Hepatocyte (in vitro differentiated cells): ENCODE results near the gene RASGRF1. TPM values are rescaled to one million over a fixed set of nuclear protein-coding genes. Genes with fewer than 3 reads are reported as not detected.

Experiments
- DNase-seq: peaks from one replicate; pipeline ENCODE4 v3.0.0-alpha.2; 2016; ENCODE audit warnings: low spot score
- H2AFZ ChIP-seq: fragments of 200-600 bp; sonication (generic); 2 replicates; pipeline ENCODE4 v1.6.0; 2016; ENCODE audit warnings: antibody characterized with exemption, mild to moderate bottlenecking
- H3K27ac ChIP-seq: fragments of 200-600 bp; sonication (generic); 2 replicates; pipeline ENCODE4 v1.5.1; 2016; ENCODE audit warnings: mild to moderate bottlenecking
- H3K27me3 ChIP-seq: fragments of 200-600 bp; sonication (generic); 2 replicates; pipeline ENCODE4 v1.6.1; 2016
- H3K36me3 ChIP-seq: fragments of 200-600 bp; sonication (generic); replicated peaks from 2 replicates; pipeline ENCODE4 v1.5.1; 2016; ENCODE audit warnings: low read depth; ENCODE audit not compliant: insufficient read depth
- H3K4me1 ChIP-seq: fragments of 200-600 bp; sonication (generic); 2 replicates; pipeline ENCODE4 v1.5.1; 2016; ENCODE audit warnings: mild to moderate bottlenecking, moderate library complexity; ENCODE audit not compliant: insufficient read depth
- H3K4me2 ChIP-seq: fragments of 200-600 bp; sonication (generic); 2 replicates; pipeline ENCODE4 v1.6.0; 2016
- H3K4me3 ChIP-seq: fragments of 200-600 bp; sonication (generic); 2 replicates; pipeline ENCODE4 v1.5.1; 2016; ENCODE audit warnings: mild to moderate bottlenecking
- H3K79me2 ChIP-seq: fragments of 200-600 bp; sonication (generic); 2 replicates; pipeline ENCODE4 v1.6.0; 2017; ENCODE audit warnings: mild to moderate bottlenecking
- H3K9me2 ChIP-seq: fragments of 200-600 bp; sonication (generic); replicated peaks from 2 replicates; pipeline ENCODE4 v1.6.0; 2017; ENCODE audit warnings: mild to moderate bottlenecking; ENCODE audit not compliant: insufficient read depth
- H3K9me3 ChIP-seq: fragments of 200-600 bp; sonication (generic); 2 replicates; pipeline ENCODE4 v1.5.1; 2016; ENCODE audit warnings: low read depth, mild to moderate bottlenecking
- H4K20me1 ChIP-seq: fragments of 200-600 bp; sonication (generic); 2 replicates; pipeline ENCODE4 v1.6.0; 2016; ENCODE audit warnings: mild to moderate bottlenecking; ENCODE audit not compliant: insufficient read depth, poor library complexity, severe bottlenecking
- EZH2 ChIP-seq: fragments of 200-600 bp; sonication (generic); IDR thresholded peaks from 2 replicates; pipeline ENCODE4 v1.6.1; 2016; ENCODE audit warnings: antibody characterized with exemption, mild to moderate bottlenecking, borderline replicate concordance
- EZH2phosphoT487 ChIP-seq: fragments of 200-600 bp; sonication (generic); IDR thresholded peaks from one replicate; pipeline ENCODE4 v1.6.1; 2018; ENCODE audit warnings: antibody characterized with exemption, mild to moderate bottlenecking, low read depth, moderate library complexity; ENCODE audit not compliant: unreplicated experiment, severe bottlenecking
- WGBS: methylation state at CpG from one replicate; pipeline ENCODE4 v1.1.6; 2016; ENCODE audit warnings: low lambda C conversion rate; ENCODE audit errors: missing lambda C conversion rate; 5-methylcytosine and 5-hydroxymethylcytosine counted together
- polyA plus RNA-seq: library from polyadenylated mRNA; unstranded; fragments of >200 nt; fragmentation: Nextera tagmentation; extraction: Ambion mirVana; gene quantifications from 2 replicates; pipeline ENCODE4 v1.2.1, GENCODE V29; 2016
- total RNA-seq: library from RNA; depleted of rRNA; stranded (reverse); fragments of >200 nt; gene quantifications from 2 replicates; pipeline ENCODE4 v1.2.3, GENCODE V29; 2014
- TF ChIP-seq, protein P1 (sequence below): fragments of 200-600 bp; sonication (generic); IDR thresholded peaks from 2 replicates; pipeline ENCODE4 v1.5.1; 2016; ENCODE audit warnings: antibody characterized with exemption, mild to moderate bottlenecking; ENCODE audit not compliant: poor library complexity

RASGRF1 gene
- total and polyA plus RNA-seq, 2 experiments from 2014 or later, result 0.52 to 1.5 TPM

DNA sequence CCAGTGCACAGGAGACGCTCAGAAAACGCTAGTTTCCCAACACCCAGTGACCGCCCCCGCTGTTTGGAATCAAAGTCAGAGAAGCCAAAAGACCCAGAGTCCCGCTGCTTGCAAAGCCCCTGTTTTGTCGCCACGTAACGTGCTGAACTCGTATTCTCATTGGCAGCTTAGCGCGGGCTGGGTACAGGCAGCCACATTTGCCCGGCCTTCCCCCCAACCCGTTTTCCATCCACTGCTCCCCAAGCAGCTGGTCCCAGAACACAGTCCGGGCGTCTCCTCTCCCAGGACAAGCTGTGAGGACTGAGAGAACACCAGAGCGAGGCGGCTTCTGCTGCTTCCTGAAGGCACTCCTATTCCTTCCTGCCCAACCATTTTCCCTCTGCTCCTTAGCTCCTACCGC is 54.8 kb downstream of the RASGRF1 start:
- Histone ChIP-seq H3K9me3 (no peaks in the 10 kb centered on the region), H4K20me1 (no peaks in the 10 kb centered on the region), H3K4me2 (no peak overlapping the region), H3K9me2 (no peaks in the 10 kb centered on the region), H3K4me1 (no peaks in the 10 kb centered on the region), H3K79me2 (no peaks in the 10 kb centered on the region), H3K27me3 (no peaks in the 10 kb centered on the region), H3K36me3 (no peaks in the 10 kb centered on the region), H2AFZ (no peak overlapping the region), H3K27ac (no peak overlapping the region), H3K4me3 (no peak overlapping the region)
- 86% methylated on average over 18 of the region's 18 CpGs for WGBS
- TF ChIP-seq EZH2phosphoT487 (no peak), EZH2 (no peak)
- TF ChIP-seq, protein P1, sequence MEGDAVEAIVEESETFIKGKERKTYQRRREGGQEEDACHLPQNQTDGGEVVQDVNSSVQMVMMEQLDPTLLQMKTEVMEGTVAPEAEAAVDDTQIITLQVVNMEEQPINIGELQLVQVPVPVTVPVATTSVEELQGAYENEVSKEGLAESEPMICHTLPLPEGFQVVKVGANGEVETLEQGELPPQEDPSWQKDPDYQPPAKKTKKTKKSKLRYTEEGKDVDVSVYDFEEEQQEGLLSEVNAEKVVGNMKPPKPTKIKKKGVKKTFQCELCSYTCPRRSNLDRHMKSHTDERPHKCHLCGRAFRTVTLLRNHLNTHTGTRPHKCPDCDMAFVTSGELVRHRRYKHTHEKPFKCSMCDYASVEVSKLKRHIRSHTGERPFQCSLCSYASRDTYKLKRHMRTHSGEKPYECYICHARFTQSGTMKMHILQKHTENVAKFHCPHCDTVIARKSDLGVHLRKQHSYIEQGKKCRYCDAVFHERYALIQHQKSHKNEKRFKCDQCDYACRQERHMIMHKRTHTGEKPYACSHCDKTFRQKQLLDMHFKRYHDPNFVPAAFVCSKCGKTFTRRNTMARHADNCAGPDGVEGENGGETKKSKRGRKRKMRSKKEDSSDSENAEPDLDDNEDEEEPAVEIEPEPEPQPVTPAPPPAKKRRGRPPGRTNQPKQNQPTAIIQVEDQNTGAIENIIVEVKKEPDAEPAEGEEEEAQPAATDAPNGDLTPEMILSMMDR, result no peak
- no peak for DNase-seq

DNA sequence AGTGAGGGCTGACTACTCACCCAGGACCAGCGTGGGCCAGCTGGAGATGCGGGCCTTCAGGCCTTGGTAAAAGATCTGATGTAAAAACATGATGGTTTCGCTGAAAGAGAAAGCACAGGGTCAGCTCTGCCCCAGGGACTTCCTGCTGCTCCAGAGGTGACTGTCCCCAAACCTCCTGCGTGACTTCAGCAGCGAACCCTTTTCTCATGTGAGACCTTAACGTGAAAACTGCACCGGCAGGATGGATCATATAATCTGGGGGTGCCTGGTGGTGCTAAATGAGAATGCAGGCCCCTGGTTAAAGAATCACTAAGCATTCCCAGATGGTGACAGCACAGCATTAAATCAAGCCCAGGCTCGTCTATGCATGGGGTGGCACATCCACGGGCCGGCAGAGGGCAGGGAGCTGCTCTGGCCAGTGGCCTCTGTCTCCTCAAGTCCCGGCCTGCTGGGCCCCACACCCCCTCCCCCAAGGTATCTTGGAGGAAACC is 55.4 kb downstream of the RASGRF1 start:
- 66% methylated on average over 11 of the region's 11 CpGs for WGBS
- no peak for TF ChIP-seq EZH2phosphoT487
- no peak for TF ChIP-seq EZH2
- TF ChIP-seq, protein P1, result no peak
- no peaks in the 10 kb centered on the region for H3K36me3 ChIP-seq
- no peaks in the 10 kb centered on the region for H3K79me2 ChIP-seq
- H2AFZ ChIP-seq, result no peak overlapping the region
- no peak overlapping the region for H3K4me3 ChIP-seq
- H3K9me3 ChIP-seq, result no peaks in the 10 kb centered on the region
- no peaks in the 10 kb centered on the region for H4K20me1 ChIP-seq
- no peak for DNase-seq
- H3K9me2 ChIP-seq, result no peaks in the 10 kb centered on the region
- H3K27me3 ChIP-seq, result no peaks in the 10 kb centered on the region
- no peaks in the 10 kb centered on the region for H3K4me1 ChIP-seq
- no peak overlapping the region for H3K27ac ChIP-seq
- H3K4me2 ChIP-seq, result no peak overlapping the region

DNA sequence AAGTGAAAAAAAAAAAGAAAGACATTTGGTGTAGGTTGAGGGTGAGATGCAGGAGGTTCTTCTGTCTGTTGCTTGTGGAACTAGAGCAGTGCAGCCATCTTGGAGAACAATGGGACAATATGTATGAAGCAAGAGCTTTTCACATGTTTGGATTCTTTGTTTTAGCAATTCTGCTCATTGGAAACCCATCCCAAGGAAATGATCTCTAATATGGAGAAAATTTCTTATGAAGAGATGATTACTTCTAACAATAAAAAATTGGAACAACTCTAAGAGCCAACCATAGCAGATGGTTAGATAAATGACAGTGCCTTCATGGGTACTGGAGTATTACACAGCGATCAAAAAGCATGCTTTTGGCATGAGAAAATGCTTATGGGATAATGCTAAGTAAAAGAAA is 56.3 kb downstream of the RASGRF1 start:
- no peaks in the 10 kb centered on the region for H3K36me3 ChIP-seq
- H3K79me2 ChIP-seq, result no peaks in the 10 kb centered on the region
- H3K27ac ChIP-seq, result no peak overlapping the region
- no peaks in the 10 kb centered on the region for H3K27me3 ChIP-seq
- no peak overlapping the region for H3K4me3 ChIP-seq
- H3K4me2 ChIP-seq, result no peak overlapping the region
- WGBS, result 96% methylated on average over 1 of the region's 1 CpG
- no peak for TF ChIP-seq EZH2phosphoT487
- TF ChIP-seq EZH2, result no peak
- TF ChIP-seq, protein P1, result no peak
- no peak overlapping the region for H2AFZ ChIP-seq
- no peaks in the 10 kb centered on the region for H3K9me2 ChIP-seq
- no peaks in the 10 kb centered on the region for H3K4me1 ChIP-seq
- no peaks in the 10 kb centered on the region for H4K20me1 ChIP-seq
- no peak for DNase-seq
- H3K9me3 ChIP-seq, result no peaks in the 10 kb centered on the region

DNA sequence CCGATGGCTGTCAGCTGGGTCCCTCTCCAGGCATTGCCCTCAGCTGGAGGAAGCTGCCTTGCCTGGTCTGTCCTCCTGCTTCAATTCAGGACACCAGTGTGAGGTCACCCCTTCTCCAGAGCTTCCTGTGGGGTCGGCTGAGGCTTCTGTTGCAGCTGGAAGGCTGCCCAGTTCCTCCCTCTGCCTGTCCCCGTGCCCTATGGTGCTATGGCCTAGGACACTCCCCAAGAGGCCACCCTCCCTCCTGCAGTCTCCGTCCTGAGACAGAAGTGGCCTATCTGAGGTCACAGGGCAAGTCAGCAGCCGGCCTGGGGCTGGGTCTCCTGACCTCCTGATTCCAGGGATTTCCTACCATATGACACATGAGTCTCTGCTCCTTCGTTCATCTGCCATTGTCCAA is 57.9 kb downstream of the RASGRF1 start:
- Histone ChIP-seq H3K9me2 (no peaks in the 10 kb centered on the region), H3K79me2 (no peaks in the 10 kb centered on the region), H3K4me3 (no peak overlapping the region), H3K36me3 (no peaks in the 10 kb centered on the region), H2AFZ (no peak overlapping the region), H4K20me1 (no peaks in the 10 kb centered on the region), H3K27ac (no peak overlapping the region), H3K27me3 (no peaks in the 10 kb centered on the region), H3K9me3 (no peaks in the 10 kb centered on the region), H3K4me2 (no peak overlapping the region), H3K4me1 (no peaks in the 10 kb centered on the region)
- 80% methylated on average over 6 of the region's 6 CpGs for WGBS
- no peak for DNase-seq
- TF ChIP-seq, protein P1, result no peak
- TF ChIP-seq EZH2phosphoT487 (no peak), EZH2 (no peak)
